ENCODE measurements around the gene TEAD3. TPM values are rescaled to one million over a fixed set of nuclear protein-coding genes. Genes with fewer than 3 reads are reported as not detected.

The TEAD3 gene
- total and polyA plus RNA-seq, 8 donors: 18.1 to 54.4 (median 45.3) TPM

GRCh38 chr6:35501784-35502183 is 4.9 kb upstream of the TEAD3 start:
- DNase-seq (no peak), ATAC-seq (no peak)
- Histone ChIP-seq H3K27me3 (peaks cover 3 to 95% of the 10 kb centered on the region in 2 donors), H3K27ac (no peak overlapping the region), H3K36me3 (no peaks in the 10 kb centered on the region), H3K4me1 (peaks cover 7 to 14% of the 10 kb centered on the region in 2 donors), H3K4me3 (no peak overlapping the region), H3K9me3 (no peaks in the 10 kb centered on the region)
- no peak for TF ChIP-seq CTCF (IDR thresholded peaks at IDR 0.05)
- intact Hi-C loops (cut with DNase I): no loop called here

- peaks cover 7 to 17% of the 10 kb centered on the region in 2 donors for H3K4me1 ChIP-seq
- H3K4me3 ChIP-seq: no peak overlapping the region
- peak in 1 of 4 donors; percentile 4 for DNase-seq
- H3K27ac ChIP-seq: no peak overlapping the region
- TF ChIP-seq CTCF (IDR thresholded peaks at IDR 0.05): no peak
- no peak for ATAC-seq
- intact Hi-C loops (cut with DNase I): no loop called here
- peaks cover 3 to 95% of the 10 kb centered on the region in 2 donors for H3K27me3 ChIP-seq
- no peaks in the 10 kb centered on the region for H3K36me3 ChIP-seq
- no peaks in the 10 kb centered on the region for H3K9me3 ChIP-seq
Measured at GRCh38 chr6:35500782-35501181, 3.9 kb upstream of the TEAD3 start.

GRCh38 chr6:35499372-35499771 is 2.5 kb upstream of the TEAD3 start:
- H3K9me3 ChIP-seq: no peaks in the 10 kb centered on the region
- no peaks in the 10 kb centered on the region for H3K36me3 ChIP-seq
- no peak for ATAC-seq
- no peak overlapping the region for H3K27ac ChIP-seq
- no peak for TF ChIP-seq CTCF (IDR thresholded peaks at IDR 0.05)
- no peak overlapping the region for H3K4me3 ChIP-seq
- intact Hi-C loops (cut with DNase I): no loop called here
- peaks cover 3 to 95% of the 10 kb centered on the region in 2 donors for H3K27me3 ChIP-seq
- peaks cover 8 to 30% of the 10 kb centered on the region in 2 donors for H3K4me1 ChIP-seq
- no peak for DNase-seq

- peaks cover 12 to 38% of the 10 kb centered on the region in 2 donors for H3K4me1 ChIP-seq
- peak overlapping the region in 1 of 2 donors; percentile 88 for H3K27ac ChIP-seq
- DNase-seq (no peak), ATAC-seq (no peak)
- H3K36me3 ChIP-seq: no peaks in the 10 kb centered on the region
- intact Hi-C loops (cut with DNase I): no loop called here
- peaks cover 2 to 88% of the 10 kb centered on the region in 2 donors for H3K27me3 ChIP-seq
- no peaks in the 10 kb centered on the region for H3K9me3 ChIP-seq
- no peak for TF ChIP-seq CTCF (IDR thresholded peaks at IDR 0.05)
- peak overlapping the region in 1 of 2 donors; percentile 72 for H3K4me3 ChIP-seq
Measured at GRCh38 chr6:35498422-35499067, 1.7 kb upstream of the TEAD3 start.

GRCh38 chr6:35497571-35498421 is 917 bp upstream of the TEAD3 start:
- H3K4me1 ChIP-seq: peaks cover 12 to 46% of the 10 kb centered on the region in 2 donors
- ATAC-seq (peak; percentile 40), DNase-seq (peak; percentile 56 to 93 (median 85))
- H3K27me3 ChIP-seq: peaks cover 0 to 81% of the 10 kb centered on the region in 2 donors
- H3K9me3 ChIP-seq: no peaks in the 10 kb centered on the region
- no peak for TF ChIP-seq CTCF (IDR thresholded peaks at IDR 0.05)
- intact Hi-C loops (cut with DNase I): no loop called here
- peak overlapping the region; percentile 88 for H3K27ac ChIP-seq
- H3K36me3 ChIP-seq: no peaks in the 10 kb centered on the region
- peak overlapping the region; percentile 59 to 72 for H3K4me3 ChIP-seq
